H1 (cell line): ENCODE data around the gene CX3CR1. TPM values are rescaled to one million over a fixed set of nuclear protein-coding genes. Genes with fewer than 3 reads are reported as not detected.

Source experiments
- SIX5 ChIP-seq: IDR thresholded peaks from 2 replicates; pipeline ENCODE4 v1.6.1; 2011; ENCODE audit warnings: mild to moderate bottlenecking, low read depth, low read length
- polyA plus RNA-seq, 7 experiments: library from polyadenylated mRNA; depleted of rRNA in 3 of 7; stranded (reverse) in 5 of 7; unstranded in 2 of 7; fragments of >200 nt in 5 of 7; fragments of 200-250 nt in 2 of 7; gene quantifications; 1 replicate in 5 of 7; 2 replicates in 1 of 7; 4 replicates in 1 of 7; pipeline versions ENCODE4 v1.2.1 to v1.2.3, GENCODE V29; 2011 to 2013; ENCODE audit warnings: missing spikeins in 2 of 7, mixed read lengths in 2 of 7
- total RNA-seq: library from RNA; stranded (reverse); fragmentation: NEBNext Ultra II Directional; extraction: Animal tissue kit (Norgen Biotek cat#: 25700); gene quantifications from 2 replicates; pipeline ENCODE4 v1.2.1, GENCODE V29; 2021
- TF ChIP-seq, protein P1 (sequence below): fragments of 300-600 bp; sonication (generic); IDR thresholded peaks from 2 replicates; pipeline ENCODE4 v1.7.1; 2012; ENCODE audit warnings: low read length, moderate library complexity, mild to moderate bottlenecking, inconsistent platforms; ENCODE audit not compliant: insufficient replicate concordance

The CX3CR1 gene
- total and polyA plus RNA-seq, 2 of the 8 experiments (the other 6 are each of a cell fraction or from before 2014, with no cell fraction given): 0.08 TPM; not detected in 1

DNA sequence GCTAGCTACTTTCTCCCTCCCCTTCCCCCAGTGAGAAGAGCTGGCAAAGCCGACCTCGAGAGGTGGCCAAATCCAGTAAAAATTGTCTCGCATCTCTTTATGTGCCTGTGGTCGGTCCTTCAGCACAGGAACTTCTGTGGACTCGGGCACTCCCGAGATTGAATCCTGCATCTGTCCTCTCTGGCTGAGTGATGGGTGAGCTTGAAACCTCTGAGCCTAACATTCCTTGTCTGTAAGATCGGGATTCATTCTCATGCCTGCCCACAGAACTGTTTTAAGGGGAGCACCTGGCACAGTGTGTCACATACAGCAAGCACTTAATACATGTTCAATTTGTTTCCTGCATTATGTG lies 11.3 kb downstream of the CX3CR1 start (continued):
- TF ChIP-seq, protein P1, sequence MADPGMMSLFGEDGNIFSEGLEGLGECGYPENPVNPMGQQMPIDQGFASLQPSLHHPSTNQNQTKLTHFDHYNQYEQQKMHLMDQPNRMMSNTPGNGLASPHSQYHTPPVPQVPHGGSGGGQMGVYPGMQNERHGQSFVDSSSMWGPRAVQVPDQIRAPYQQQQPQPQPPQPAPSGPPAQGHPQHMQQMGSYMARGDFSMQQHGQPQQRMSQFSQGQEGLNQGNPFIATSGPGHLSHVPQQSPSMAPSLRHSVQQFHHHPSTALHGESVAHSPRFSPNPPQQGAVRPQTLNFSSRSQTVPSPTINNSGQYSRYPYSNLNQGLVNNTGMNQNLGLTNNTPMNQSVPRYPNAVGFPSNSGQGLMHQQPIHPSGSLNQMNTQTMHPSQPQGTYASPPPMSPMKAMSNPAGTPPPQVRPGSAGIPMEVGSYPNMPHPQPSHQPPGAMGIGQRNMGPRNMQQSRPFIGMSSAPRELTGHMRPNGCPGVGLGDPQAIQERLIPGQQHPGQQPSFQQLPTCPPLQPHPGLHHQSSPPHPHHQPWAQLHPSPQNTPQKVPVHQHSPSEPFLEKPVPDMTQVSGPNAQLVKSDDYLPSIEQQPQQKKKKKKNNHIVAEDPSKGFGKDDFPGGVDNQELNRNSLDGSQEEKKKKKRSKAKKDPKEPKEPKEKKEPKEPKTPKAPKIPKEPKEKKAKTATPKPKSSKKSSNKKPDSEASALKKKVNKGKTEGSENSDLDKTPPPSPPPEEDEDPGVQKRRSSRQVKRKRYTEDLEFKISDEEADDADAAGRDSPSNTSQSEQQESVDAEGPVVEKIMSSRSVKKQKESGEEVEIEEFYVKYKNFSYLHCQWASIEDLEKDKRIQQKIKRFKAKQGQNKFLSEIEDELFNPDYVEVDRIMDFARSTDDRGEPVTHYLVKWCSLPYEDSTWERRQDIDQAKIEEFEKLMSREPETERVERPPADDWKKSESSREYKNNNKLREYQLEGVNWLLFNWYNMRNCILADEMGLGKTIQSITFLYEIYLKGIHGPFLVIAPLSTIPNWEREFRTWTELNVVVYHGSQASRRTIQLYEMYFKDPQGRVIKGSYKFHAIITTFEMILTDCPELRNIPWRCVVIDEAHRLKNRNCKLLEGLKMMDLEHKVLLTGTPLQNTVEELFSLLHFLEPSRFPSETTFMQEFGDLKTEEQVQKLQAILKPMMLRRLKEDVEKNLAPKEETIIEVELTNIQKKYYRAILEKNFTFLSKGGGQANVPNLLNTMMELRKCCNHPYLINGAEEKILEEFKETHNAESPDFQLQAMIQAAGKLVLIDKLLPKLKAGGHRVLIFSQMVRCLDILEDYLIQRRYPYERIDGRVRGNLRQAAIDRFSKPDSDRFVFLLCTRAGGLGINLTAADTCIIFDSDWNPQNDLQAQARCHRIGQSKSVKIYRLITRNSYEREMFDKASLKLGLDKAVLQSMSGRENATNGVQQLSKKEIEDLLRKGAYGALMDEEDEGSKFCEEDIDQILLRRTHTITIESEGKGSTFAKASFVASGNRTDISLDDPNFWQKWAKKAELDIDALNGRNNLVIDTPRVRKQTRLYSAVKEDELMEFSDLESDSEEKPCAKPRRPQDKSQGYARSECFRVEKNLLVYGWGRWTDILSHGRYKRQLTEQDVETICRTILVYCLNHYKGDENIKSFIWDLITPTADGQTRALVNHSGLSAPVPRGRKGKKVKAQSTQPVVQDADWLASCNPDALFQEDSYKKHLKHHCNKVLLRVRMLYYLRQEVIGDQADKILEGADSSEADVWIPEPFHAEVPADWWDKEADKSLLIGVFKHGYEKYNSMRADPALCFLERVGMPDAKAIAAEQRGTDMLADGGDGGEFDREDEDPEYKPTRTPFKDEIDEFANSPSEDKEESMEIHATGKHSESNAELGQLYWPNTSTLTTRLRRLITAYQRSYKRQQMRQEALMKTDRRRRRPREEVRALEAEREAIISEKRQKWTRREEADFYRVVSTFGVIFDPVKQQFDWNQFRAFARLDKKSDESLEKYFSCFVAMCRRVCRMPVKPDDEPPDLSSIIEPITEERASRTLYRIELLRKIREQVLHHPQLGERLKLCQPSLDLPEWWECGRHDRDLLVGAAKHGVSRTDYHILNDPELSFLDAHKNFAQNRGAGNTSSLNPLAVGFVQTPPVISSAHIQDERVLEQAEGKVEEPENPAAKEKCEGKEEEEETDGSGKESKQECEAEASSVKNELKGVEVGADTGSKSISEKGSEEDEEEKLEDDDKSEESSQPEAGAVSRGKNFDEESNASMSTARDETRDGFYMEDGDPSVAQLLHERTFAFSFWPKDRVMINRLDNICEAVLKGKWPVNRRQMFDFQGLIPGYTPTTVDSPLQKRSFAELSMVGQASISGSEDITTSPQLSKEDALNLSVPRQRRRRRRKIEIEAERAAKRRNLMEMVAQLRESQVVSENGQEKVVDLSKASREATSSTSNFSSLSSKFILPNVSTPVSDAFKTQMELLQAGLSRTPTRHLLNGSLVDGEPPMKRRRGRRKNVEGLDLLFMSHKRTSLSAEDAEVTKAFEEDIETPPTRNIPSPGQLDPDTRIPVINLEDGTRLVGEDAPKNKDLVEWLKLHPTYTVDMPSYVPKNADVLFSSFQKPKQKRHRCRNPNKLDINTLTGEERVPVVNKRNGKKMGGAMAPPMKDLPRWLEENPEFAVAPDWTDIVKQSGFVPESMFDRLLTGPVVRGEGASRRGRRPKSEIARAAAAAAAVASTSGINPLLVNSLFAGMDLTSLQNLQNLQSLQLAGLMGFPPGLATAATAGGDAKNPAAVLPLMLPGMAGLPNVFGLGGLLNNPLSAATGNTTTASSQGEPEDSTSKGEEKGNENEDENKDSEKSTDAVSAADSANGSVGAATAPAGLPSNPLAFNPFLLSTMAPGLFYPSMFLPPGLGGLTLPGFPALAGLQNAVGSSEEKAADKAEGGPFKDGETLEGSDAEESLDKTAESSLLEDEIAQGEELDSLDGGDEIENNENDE: no peak
- TF ChIP-seq SIX5: no peak
